Body of pancreas (tissue), 4 donors: ENCODE results near the gene HOXD1. TPM values are rescaled to one million over a fixed set of nuclear protein-coding genes. Genes with fewer than 3 reads are reported as not detected.

Experiments used
- ATAC-seq: fragments of 150-250 bp; one replicate; pipeline ENCODE4 v1.9.1; 2016
- DNase-seq, 4 donors: peaks; one replicate each; pipeline ENCODE4 v3.0.0-alpha.2; 2019
- H3K27ac ChIP-seq, 4 donors: fragments of 200-600 bp; sonication (generic); 1 replicate in 3 of 4; 2 replicates in 1 of 4; pipeline versions ENCODE4 v1.5.1 to v1.6.1; 2016 to 2019; ENCODE audit warnings: mild to moderate bottlenecking in 1 of 4, mixed read lengths in 1 of 4, moderate library complexity in 1 of 4
- H3K27me3 ChIP-seq, 2 donors: fragments of 200-600 bp; sonication (generic); one replicate each; pipeline ENCODE4 v1.6.0; 2016; ENCODE audit warnings: mild to moderate bottlenecking in 1 of 2
- H3K36me3 ChIP-seq, 2 donors: fragments of 200-600 bp; sonication (generic); replicated peaks in 1 of 2; 2 replicates each; pipeline ENCODE4 v1.5.1; 2016; ENCODE audit warnings: low read depth in 2 of 2; ENCODE audit not compliant: insufficient read depth in 1 of 2
- H3K4me1 ChIP-seq: fragments of 200-600 bp; sonication (generic); one replicate; pipeline ENCODE4 v1.6.0; 2016
- H3K4me3 ChIP-seq, 2 donors: fragments of 200-600 bp; sonication (generic); 1 replicate in 1 of 2; 2 replicates in 1 of 2; pipeline ENCODE4 v1.5.1; 2016 to 2019
- H3K9me3 ChIP-seq, 3 donors: fragments of 200-600 bp; sonication (generic); 1 replicate in 2 of 3; 2 replicates in 1 of 3; pipeline ENCODE4 v1.5.1; 2016
- POLR2A ChIP-seq, 3 donors: fragments of 450-650 bp; IDR thresholded peaks; one replicate each; pipeline ENCODE4 v1.6.1; 2016; ENCODE audit warnings: antibody characterized with exemption in 3 of 3, mild to moderate bottlenecking in 2 of 3
- WGBS, 2 donors: methylation state at CpG; one replicate each; pipeline ENCODE4 v1.1.5; 2017; 5-methylcytosine and 5-hydroxymethylcytosine counted together
- intact Hi-C: fragments of 100-400 bp; cut with DNase I; formaldehyde crosslinking; loops from one replicate; pipeline ENCODE4 v1.15.1; 2023
- total RNA-seq, 2 donors: library from RNA; depleted of rRNA; stranded (reverse); fragments of >200 nt; gene quantifications; one replicate each; pipeline ENCODE4 v1.1.0, GENCODE V29; 2016
- TF ChIP-seq, protein P1 (sequence below), 7 experiments: fragments of 450-650 bp in 4 of 7; fragments of 200-600 bp in 3 of 7; sonication (generic) in 3 of 7; IDR thresholded peaks; one replicate each; pipeline ENCODE4 v1.5.1; 2016 to 2019; ENCODE audit warnings: antibody characterized with exemption in 7 of 7

HOXD1 gene
- total RNA-seq, 2 donors from 2014 or later, result 0.26 TPM; not detected in 1

DNA sequence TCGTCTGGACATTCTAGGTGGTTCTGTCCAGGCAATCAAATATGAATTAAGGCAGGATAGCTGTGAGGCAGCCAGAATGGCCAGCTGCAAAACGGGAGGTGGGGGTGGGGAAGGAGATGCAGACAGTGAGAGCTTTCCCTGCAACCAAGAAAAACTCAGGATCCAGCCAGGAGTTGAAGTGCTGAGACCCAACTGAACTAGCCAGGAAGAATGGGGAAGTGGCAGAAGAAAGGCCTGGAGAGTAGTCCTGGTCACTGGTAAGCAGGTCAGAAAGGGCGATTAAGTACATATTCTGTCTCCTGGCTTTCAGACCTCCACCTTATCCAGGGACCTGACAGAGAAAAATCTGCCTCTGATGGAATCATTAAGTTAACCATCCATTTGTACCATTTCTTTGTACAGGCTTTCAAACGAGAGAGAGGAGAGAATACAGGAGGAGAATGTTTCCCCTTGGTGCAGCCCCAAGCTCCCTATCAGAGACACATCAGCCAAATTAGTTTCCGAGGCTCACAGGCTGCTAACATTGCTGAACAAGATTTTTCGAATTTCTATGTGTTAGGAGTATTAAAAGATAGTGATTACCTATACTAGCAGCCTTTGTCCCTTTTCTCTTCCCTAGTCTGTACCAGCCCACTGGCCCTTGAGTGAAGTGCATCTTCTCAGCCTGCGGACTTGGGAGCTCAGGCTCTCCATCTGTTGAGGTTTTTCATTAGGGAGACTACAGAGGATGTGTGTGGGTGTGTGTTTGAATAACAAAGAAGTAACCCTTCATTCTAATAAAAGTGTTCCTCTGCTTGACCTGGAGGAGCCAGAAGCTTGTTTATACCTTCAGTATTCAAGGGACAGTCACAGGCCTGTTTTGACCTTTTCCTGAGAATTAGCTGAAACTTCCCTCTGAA is 12.5 kb upstream of the HOXD1 start:
- peaks cover 28% of the 10 kb centered on the region for H3K4me1 ChIP-seq
- H3K27ac ChIP-seq, result no peak overlapping the region
- TF ChIP-seq POLR2A (IDR thresholded peaks at IDR 0.05), result no peak
- TF ChIP-seq, protein P1, sequence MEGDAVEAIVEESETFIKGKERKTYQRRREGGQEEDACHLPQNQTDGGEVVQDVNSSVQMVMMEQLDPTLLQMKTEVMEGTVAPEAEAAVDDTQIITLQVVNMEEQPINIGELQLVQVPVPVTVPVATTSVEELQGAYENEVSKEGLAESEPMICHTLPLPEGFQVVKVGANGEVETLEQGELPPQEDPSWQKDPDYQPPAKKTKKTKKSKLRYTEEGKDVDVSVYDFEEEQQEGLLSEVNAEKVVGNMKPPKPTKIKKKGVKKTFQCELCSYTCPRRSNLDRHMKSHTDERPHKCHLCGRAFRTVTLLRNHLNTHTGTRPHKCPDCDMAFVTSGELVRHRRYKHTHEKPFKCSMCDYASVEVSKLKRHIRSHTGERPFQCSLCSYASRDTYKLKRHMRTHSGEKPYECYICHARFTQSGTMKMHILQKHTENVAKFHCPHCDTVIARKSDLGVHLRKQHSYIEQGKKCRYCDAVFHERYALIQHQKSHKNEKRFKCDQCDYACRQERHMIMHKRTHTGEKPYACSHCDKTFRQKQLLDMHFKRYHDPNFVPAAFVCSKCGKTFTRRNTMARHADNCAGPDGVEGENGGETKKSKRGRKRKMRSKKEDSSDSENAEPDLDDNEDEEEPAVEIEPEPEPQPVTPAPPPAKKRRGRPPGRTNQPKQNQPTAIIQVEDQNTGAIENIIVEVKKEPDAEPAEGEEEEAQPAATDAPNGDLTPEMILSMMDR (IDR thresholded peaks at IDR 0.05), result no peak
- H3K36me3 ChIP-seq, result no peaks in the 10 kb centered on the region
- H3K9me3 ChIP-seq, result no peaks in the 10 kb centered on the region
- H3K27me3 ChIP-seq, result peaks cover 0 to 45% of the 10 kb centered on the region in 2 donors
- DNase-seq (no peak), ATAC-seq (no peak)
- intact Hi-C loops, result no loop called here
- WGBS, 2 donors, result 68 to 73% methylated on average over 7 of the region's 7 CpGs
- H3K4me3 ChIP-seq, result no peak overlapping the region

GRCh38 chr2:176177580-176178037 is 10.9 kb upstream of the HOXD1 start:
- no peak for DNase-seq
- intact Hi-C loops, result no loop called here
- Histone ChIP-seq H3K9me3 (no peaks in the 10 kb centered on the region), H3K27me3 (peaks cover 0 to 33% of the 10 kb centered on the region in 2 donors), H3K4me3 (no peak overlapping the region), H3K4me1 (peaks cover 21% of the 10 kb centered on the region), H3K36me3 (no peaks in the 10 kb centered on the region), H3K27ac (no peak overlapping the region)
- no peak for TF ChIP-seq POLR2A (IDR thresholded peaks at IDR 0.05)
- TF ChIP-seq, protein P1 (IDR thresholded peaks at IDR 0.05), result no peak
- 16 to 19% methylated on average over 8 to 12 of the region's 12 CpGs for WGBS, 2 donors
- peak; percentile 19 for ATAC-seq

DNA sequence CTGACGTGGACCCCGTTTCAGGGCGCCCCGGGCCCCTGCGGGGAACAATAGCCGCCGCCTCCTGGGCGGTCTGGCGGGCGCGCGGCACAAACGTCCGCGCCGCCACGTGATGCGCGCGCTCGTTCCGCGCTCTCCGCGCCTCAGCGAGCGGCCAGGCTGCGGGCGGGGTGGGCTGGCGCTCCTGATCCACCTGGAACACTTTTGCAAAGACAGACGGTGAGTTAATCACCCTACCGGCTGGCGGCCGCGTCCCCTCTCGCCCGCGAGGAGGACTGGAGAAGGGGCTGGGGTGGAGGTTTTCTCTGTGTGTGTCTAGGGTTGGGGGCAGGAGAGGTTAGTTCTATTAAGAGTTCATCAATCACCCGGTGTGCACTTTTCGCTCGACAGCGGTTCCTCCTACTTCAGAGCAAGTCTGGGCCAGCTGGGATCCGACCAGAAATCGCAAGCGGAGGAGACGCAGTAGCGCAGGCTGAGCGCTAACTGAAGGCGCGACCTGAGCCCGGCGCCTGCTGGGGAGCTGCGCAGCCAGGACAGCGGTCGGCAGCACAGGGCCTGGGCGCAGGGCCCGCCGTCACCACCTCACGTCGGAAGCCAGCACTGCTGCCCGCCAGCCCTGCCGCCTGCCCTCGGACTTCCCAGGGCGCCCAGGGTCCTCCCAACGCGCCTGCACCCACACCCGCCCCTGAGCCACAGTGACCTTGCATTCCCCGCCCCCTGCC is 10.3 kb upstream of the HOXD1 start:
- intact Hi-C loops, result no loop called here
- no peak overlapping the region for H3K4me3 ChIP-seq
- DNase-seq (no peak), ATAC-seq (peak; percentile 33)
- H3K36me3 ChIP-seq, result no peaks in the 10 kb centered on the region
- peaks cover 21% of the 10 kb centered on the region for H3K4me1 ChIP-seq
- no peak for TF ChIP-seq POLR2A (IDR thresholded peaks at IDR 0.05)
- TF ChIP-seq, protein P1 (IDR thresholded peaks at IDR 0.05), result no peak
- H3K9me3 ChIP-seq, result no peaks in the 10 kb centered on the region
- H3K27me3 ChIP-seq, result peaks cover 0 to 31% of the 10 kb centered on the region in 2 donors
- WGBS, 2 donors, result 4 to 7% methylated on average over 10 to 66 of the region's 68 CpGs
- no peak overlapping the region for H3K27ac ChIP-seq

- no peak for DNase-seq
- H3K36me3 ChIP-seq, result no peaks in the 10 kb centered on the region
- no peaks in the 10 kb centered on the region for H3K9me3 ChIP-seq
- no peak for TF ChIP-seq POLR2A (IDR thresholded peaks at IDR 0.05)
- TF ChIP-seq, protein P1 (IDR thresholded peaks at IDR 0.05), result no peak
- H3K27me3 ChIP-seq, result peaks cover 0 to 37% of the 10 kb centered on the region in 2 donors
- intact Hi-C loops, result no loop called here
- ATAC-seq, result peak; percentile 34
- no peak overlapping the region for H3K27ac ChIP-seq
- H3K4me3 ChIP-seq, result no peak overlapping the region
- WGBS, 2 donors, result 15 to 32% methylated on average over 7 of the region's 7 CpGs
- H3K4me1 ChIP-seq, result peaks cover 21% of the 10 kb centered on the region
These were observed 9.6 kb upstream of the HOXD1 start for GRCh38 chr2:176178757-176179295.
